K562 (cell line): ENCODE measurements around the gene NAIF1.

ENCODE experiments used
- IFI16 ChIP-seq: fragments of 250-450 bp; sonication (Bioruptor Pico); IDR thresholded peaks from 2 replicates; pipeline ENCODE4 v2.1.2; 2022; ENCODE audit warnings: mild to moderate bottlenecking, inconsistent platforms
- KAT2B ChIP-seq: IDR thresholded peaks from one replicate; pipeline ENCODE4 v1.6.1; 2012; ENCODE audit warnings: low read depth, mild to moderate bottlenecking, control low read depth, inconsistent platforms, low read length, moderate library complexity
- POLR2A ChIP-seq: fragments of 450-650 bp; conservative IDR thresholded peaks from 2 replicates; pipeline ENCODE4 v1.6.1; 2016
- PTBP1 ChIP-seq: fragments of 200-400 bp; formaldehyde crosslinking; IDR thresholded peaks from 2 replicates; pipeline ENCODE4 v1.6.1; 2017; ENCODE audit warnings: low read depth, low read length

DNA sequence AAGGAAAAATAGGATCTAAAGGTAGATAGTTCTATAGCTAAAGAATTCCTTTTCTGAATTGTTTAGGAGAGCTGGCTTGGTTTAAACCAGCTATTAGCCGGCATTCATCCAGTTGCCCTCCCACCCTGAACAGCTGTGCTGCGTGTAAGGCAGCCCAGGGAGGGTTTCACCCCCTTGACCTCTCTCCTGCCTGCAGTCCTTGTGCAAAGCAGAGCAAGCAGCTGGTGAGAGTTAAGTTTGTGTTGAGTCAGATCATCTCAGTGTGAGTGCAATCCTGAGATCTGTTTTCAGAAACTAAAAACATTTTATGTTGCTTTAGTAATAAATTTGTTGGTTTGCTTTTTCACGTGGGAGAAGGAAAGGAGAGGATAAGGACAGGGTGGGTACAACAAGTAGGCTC is 13.9 kb upstream of the NAIF1 start:
- TF ChIP-seq IFI16 (CRISPR knock-in tag) (no peak), PTBP1 (no peak), KAT2B (no peak), POLR2A (no peak)
